Panc1 (cell line): ENCODE results near the gene ETV5. TPM values are rescaled to one million over a fixed set of nuclear protein-coding genes. Genes with fewer than 3 reads are reported as not detected.

Experiments
- ATAC-seq: fragments of 200-7000 bp; cut with Tn5 transposase; 2 replicates; pipeline ENCODE4 v1.9.1; 2020; ENCODE audit warnings: mild to moderate bottlenecking, moderate library complexity
- BruUV-seq: library from RNA; stranded (reverse); fragments of 400-500 nt; replicated peaks from 2 replicates; lab custom pipeline; 2021; lab: Mats Ljungman, UMichigan
- CTCF ChIA-PET: fragments of 300-600 bp; sonication (Branson Sonifier 250); formaldehyde crosslinking; loops from one replicate; lab custom pipeline; 2022; ENCODE audit warnings: antibody characterized with exemption; lab: Charles Lee
- POLR2A ChIA-PET: fragments of 300-600 bp; sonication (Branson Sonifier 250); formaldehyde crosslinking; loops from one replicate; lab custom pipeline; 2022; ENCODE audit warnings: antibody characterized with exemption; lab: Charles Lee
- DNase-seq: peaks from one replicate; pipeline ENCODE4 v3.0.0-alpha.2; 2010; ENCODE audit warnings: low read depth, low spot score
- H3K27ac ChIP-seq: 2 replicates; pipeline ENCODE4 v1.5.1; 2011; ENCODE audit warnings: mild to moderate bottlenecking, low read length, inconsistent platforms
- H3K27me3 ChIP-seq: fragments of 200-500 bp; sonication (Bioruptor generic); 2 replicates; pipeline ENCODE4 v1.6.0; 2014; ENCODE audit warnings: low read length, inconsistent platforms; ENCODE audit not compliant: control insufficient read depth, insufficient read depth
- H3K36me3 ChIP-seq: fragments of 200-500 bp; sonication (Bioruptor generic); 2 replicates; pipeline ENCODE4 v1.5.1; 2014; ENCODE audit warnings: inconsistent platforms, mild to moderate bottlenecking, low read length, moderate library complexity; ENCODE audit not compliant: control insufficient read depth, insufficient read depth
- H3K4me1 ChIP-seq: 2 replicates; pipeline ENCODE4 v1.5.1; 2011; ENCODE audit warnings: inconsistent platforms, mild to moderate bottlenecking, low read length, moderate library complexity; ENCODE audit not compliant: control insufficient read depth, insufficient read depth
- H3K4me3 ChIP-seq, 2 experiments: 2 replicates each; pipeline ENCODE4 v1.5.1; 2011 to 2012; ENCODE audit warnings: low read depth in 2 of 2, low read length in 2 of 2, mild to moderate bottlenecking in 2 of 2, inconsistent platforms in 1 of 2, moderate library complexity in 1 of 2
- H3K9me3 ChIP-seq: fragments of 200-500 bp; sonication (Bioruptor generic); 2 replicates; pipeline ENCODE4 v1.5.1; 2014; ENCODE audit warnings: low read depth, mild to moderate bottlenecking, inconsistent platforms, low read length, moderate library complexity; ENCODE audit not compliant: control insufficient read depth, insufficient read depth
- CTCF ChIP-seq: fragments of 450-650 bp; IDR thresholded peaks from 2 replicates; pipeline ENCODE4 v1.5.1; 2017; ENCODE audit warnings: mild to moderate bottlenecking
- POLR2AphosphoS5 ChIP-seq: IDR thresholded peaks from 2 replicates; pipeline ENCODE4 v1.6.1; 2012; ENCODE audit warnings: mild to moderate bottlenecking, low read depth, low read length, moderate library complexity
- REST ChIP-seq, 2 experiments: IDR thresholded peaks; 2 replicates each; pipeline ENCODE4 v1.6.1; 2011 to 2012; ENCODE audit warnings: low read depth in 2 of 2, control low read depth in 1 of 2, low read length in 1 of 2, mild to moderate bottlenecking in 1 of 2, moderate library complexity in 1 of 2; ENCODE audit not compliant: insufficient read depth in 1 of 2
- SIN3A ChIP-seq: IDR thresholded peaks from 2 replicates; pipeline ENCODE4 v1.6.1; 2012; ENCODE audit warnings: low read depth, mild to moderate bottlenecking, low read length, moderate library complexity, borderline replicate concordance; ENCODE audit not compliant: insufficient read depth
- TCF7L2 ChIP-seq: IDR thresholded peaks from 2 replicates; pipeline ENCODE4 v1.6.1; 2011; ENCODE audit warnings: mild to moderate bottlenecking, low read depth, low read length, inconsistent platforms
- in situ Hi-C: cut with HindIII; loops from 2 replicates; pipeline ENCODE4 v1.10.0; 2016; ENCODE audit warnings: low sequenced_read_pairs, low pct_unique_long_range_greater_than_20kb
- intact Hi-C: fragments of 100-400 bp; cut with micrococcal nuclease; formaldehyde crosslinking; loops from one replicate; pipeline ENCODE4 v1.10.0; 2022; ENCODE audit not compliant: unreplicated experiment
- total RNA-seq: library from RNA; stranded (reverse); gene quantifications from one replicate; pipeline ENCODE4 v1.2.1, GENCODE V29; 2021; ENCODE audit not compliant: unreplicated experiment

The ETV5 gene
- total RNA-seq, 1 experiment from 2014 or later = 79.3 TPM

DNA sequence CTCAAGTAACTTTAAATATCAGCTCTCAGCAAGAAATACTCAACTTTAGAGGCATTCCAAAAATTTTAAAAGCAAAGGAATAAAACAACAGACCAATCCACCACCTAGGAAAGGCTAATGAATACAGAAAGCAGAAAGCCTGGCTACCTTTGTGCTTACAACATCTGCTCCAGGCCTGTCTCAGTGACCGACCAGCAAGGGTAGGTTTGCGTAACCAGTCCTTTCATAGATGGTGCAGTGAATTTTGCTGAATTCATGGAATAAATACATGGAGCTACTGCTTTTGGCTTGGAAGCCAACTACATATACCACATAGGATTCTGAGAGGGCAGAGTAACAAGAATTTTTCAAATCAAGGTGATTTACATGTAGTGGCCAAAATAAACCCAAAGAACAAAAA is 27.2 kb downstream of the ETV5 start:
- H3K9me3 ChIP-seq = no peaks in the 10 kb centered on the region
- no peaks in the 10 kb centered on the region for H3K27me3 ChIP-seq
- DNase-seq = no peak
- H3K4me3 ChIP-seq = no peak overlapping the region
- no peak for ATAC-seq
- CTCF ChIA-PET = interaction anchor here (0.6 kb wide), 1 partner anchor 1875 kb away, joined by 3 read pairs; no protein-coding TSS in a partner anchor
- POLR2A ChIA-PET = no interaction called here
- no TSS peak for BruUV-seq
- H3K4me1 ChIP-seq = no peaks in the 10 kb centered on the region
- intact Hi-C loops (no loop called here), in situ Hi-C loops (no loop called here)
- no peak overlapping the region for H3K27ac ChIP-seq
- H3K36me3 ChIP-seq = peaks cover 18% of the 10 kb centered on the region
- no peak for TF ChIP-seq SIN3A
- TF ChIP-seq POLR2AphosphoS5 = no peak
- TF ChIP-seq REST (IDR thresholded peaks at IDR 0.05; ENCODE audit: insufficient read depth in 1 of 2, low read depth in 2 of 2, low read length in 1 of 2) = no peak
- no peak for TF ChIP-seq TCF7L2
- no peak for TF ChIP-seq CTCF

GRCh38 chr3:186080849-186081438 is 27.9 kb downstream of the ETV5 start:
- TF ChIP-seq SIN3A (no peak), REST (IDR thresholded peaks at IDR 0.05; ENCODE audit: insufficient read depth in 1 of 2, low read depth in 2 of 2, low read length in 1 of 2) (no peak), CTCF (no peak), POLR2AphosphoS5 (no peak), TCF7L2 (no peak)
- H3K4me1 ChIP-seq = no peaks in the 10 kb centered on the region
- in situ Hi-C loops (no loop called here), intact Hi-C loops (no loop called here)
- no TSS peak for BruUV-seq
- ChIA-PET CTCF (no interaction called here), POLR2A (no interaction called here)
- H3K4me3 ChIP-seq = no peak overlapping the region
- peaks cover 18% of the 10 kb centered on the region for H3K36me3 ChIP-seq
- H3K9me3 ChIP-seq = no peaks in the 10 kb centered on the region
- no peaks in the 10 kb centered on the region for H3K27me3 ChIP-seq
- DNase-seq = no peak
- H3K27ac ChIP-seq = no peak overlapping the region
- ATAC-seq = no peak
